Stimulated activated CD4-positive, alpha-beta T cell treated with anti-CD3 and anti-CD28 coated beads, TNF-alpha, amount 100 ng/mL, for 1 hour (primary cell): ENCODE data around the gene CACNA1E.

ENCODE experiments used
- DNase-seq, 3 donors: peaks; one replicate each; pipeline ENCODE4 v3.0.0-alpha.2; 2020; ENCODE audit warnings: low read depth in 3 of 3, low spot score in 1 of 3

The CACNA1E gene

DNA sequence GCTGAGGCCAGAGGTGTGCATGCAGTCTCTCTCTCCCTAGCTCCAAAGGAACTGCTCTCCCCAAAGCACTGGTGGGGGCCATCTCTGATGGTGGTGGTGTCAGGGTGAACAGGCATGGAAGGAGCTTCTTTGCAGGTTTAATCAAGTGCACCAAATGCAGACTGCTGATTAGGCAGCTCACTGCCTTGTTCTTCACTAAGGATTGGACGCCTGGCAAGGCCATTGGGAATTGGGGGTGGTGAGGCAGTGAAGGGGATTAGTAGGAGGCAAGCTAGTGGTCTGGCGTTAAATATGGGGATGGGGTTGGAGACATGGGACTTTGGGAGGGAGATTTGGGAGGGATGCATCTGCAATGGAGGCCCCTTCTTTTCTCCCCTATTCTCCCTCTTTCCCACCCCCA lies 1.5 kb downstream of the CACNA1E start:
- DNase-seq = no peak

DNA sequence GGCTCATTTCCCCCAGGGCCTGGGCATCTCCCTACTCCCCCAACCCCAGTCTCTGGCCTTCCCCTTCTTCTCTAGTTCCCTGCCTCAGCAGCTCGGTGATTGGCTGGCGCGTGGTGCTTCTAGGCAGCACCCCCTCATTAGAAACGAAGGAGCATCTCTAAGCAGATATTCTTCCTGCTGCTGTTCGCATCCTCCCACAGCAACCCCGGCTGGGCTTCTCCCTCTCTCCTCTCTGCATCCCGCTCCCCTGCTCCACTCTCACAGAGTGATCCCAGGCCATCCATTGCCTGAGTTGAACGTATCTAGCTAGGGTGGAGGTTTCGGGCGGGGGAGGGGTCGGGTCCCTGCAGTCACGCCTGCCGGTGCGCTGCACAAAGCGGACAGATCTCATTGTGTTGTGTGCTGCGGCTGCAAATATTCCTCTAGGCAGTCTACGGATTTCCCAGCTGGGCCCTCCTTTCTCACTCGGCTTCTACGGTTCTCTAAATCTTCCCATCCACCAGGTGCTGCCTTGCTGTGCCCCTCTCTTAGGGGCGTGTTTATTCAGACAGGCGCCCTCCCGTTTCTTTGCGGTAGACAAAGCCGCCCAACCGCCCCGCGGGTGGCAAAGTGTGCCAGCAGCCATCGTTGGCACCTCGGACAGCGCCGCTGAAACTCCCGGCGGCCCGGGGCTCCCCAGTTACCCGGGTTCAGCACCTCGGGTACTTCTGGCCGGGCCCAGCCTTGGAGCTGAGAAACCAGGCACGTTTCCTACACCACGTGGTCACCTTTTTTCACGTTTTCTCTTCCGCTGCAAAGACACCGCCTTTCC lies 2.2 kb downstream of the CACNA1E start:
- no peak for DNase-seq

DNA sequence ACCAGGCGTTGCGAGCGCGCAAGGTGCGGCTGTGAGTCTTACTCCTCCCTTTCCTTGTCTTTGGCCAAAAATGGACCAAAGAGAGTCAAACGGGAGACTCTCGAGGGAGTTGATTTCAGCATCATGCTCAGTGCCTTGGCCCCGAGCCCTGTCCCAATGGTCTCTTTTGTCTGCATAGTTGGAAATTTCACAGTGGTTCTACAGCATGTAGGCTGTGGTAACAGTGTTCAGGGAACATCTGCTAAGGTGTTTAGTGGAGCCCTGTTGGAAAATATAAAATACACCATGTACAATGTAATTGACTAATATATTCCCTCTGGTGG lies 2.7 kb downstream of the CACNA1E start:
- DNase-seq = no peak

DNA sequence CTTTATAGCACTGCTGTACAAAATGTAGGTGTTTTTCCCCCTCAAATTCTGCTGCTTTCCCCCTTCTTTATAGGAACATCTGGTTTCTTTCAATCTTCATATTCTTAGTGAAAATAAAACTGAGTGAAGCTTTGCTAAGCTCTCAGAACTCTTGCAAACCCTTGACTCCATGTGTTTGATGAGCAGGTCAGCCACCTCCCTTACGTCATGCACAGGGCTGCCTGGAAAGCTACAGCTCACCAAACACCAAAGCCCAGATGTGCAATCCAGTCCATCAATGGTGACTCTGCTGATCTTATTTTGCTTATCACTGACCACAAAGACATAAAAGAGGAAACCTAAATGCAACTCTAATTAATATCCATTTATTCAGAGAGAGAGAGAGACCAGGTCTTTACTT lies 5.5 kb downstream of the CACNA1E start:
- DNase-seq = no peak

DNA sequence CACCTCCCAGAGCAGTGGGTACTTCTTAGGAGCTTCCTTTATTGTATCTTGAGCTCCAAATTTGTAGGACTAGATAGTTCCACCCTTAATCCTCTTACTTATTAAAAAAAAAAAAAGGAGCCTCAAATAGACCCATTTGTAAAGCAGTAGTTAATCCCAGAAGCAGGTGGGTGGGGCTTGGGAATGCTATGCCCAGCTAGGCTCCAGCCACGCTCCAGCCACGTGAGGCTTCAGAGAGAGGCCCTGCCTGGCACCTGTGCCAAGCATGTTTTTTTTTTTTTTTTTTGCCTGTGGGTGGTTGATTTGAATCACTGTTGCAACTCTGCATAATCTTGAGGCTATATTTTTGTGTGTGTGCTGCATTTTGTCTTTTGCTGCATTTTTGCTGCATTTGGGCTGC lies 7.0 kb downstream of the CACNA1E start:
- DNase-seq = no peak

DNA sequence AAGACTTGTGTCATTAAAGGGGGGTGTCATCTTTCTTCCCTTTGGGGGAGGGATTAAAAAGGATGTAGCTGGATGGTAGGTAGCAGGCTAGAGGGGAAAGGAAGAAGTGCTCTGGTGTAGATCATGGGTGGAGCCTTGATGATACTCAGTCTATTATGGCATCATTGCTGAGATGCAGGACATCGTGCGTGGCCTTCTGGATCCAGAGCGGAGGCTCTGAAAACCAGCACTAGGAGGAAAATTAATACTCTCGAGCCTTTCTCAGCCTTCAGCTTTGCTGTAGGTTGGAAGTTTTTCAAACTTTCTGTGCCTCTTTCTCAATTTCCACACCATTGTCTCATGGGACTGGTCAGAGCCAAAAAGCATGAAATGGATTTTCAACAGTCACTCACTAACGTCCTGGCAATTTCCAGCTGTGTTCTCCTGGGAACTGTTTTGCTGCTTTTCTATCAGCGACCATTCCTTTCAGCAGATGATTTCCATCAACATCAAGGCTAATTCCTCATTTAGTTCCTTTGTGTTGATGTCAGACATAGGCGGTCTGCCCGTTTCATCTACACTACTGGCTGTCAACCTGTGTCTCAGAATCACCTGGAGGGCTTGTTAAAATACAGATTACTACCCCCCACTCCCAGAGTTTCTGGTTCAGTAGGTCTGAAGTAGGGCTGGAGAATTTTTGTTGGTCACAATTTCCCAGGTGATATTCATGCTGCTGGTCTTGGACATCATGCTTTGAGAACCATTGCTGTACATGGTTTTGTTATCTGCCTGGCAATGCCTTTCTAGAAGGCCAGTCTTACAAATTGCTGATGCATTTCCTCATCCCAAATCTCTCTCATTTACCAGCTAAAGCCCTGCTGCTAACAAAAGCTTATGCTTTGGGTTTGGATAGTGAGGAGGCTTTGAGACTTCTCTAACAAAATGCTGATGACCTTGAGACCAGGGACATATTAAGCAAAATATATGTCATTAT lies 7.7 kb downstream of the CACNA1E start:
- DNase-seq = no peak

DNA sequence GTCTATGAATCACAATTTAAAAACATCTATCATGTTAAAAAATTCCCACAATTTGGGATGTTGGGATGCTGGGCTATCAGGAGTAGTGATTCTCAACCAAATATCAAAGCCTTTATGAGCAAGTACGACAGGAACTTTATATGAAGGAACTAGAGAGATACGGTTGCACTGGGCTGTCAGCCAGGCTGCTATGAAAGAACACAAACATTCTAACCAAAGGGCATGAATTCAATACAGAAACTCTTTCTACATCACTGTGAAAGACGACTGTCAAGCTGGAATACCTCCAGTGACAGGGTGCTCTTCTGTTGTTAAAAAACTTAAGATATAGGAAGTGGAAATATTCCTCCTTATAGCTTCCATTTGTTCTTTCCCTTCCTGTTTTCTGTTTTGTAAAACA lies 9.8 kb downstream of the CACNA1E start:
- DNase-seq = no peak

DNA sequence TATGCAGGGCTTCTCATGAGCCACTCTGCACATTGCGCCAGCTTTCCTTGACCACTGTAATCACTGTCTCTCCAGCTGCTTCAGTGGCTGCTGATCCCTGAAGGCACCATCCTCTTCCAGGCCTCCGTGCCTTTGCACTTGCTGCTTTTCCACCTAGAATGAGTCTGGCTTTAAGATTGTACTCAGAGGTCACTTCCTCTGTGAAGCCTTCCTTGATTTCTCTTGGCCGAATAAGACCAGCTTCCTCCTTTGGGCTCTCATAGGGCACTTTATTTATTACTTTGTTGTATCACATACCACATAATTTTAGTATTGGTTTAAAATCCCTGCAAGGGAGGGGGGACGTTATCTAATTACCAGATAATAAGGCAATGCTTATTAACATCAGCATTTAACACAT lies 10.6 kb downstream of the CACNA1E start:
- DNase-seq = no peak

DNA sequence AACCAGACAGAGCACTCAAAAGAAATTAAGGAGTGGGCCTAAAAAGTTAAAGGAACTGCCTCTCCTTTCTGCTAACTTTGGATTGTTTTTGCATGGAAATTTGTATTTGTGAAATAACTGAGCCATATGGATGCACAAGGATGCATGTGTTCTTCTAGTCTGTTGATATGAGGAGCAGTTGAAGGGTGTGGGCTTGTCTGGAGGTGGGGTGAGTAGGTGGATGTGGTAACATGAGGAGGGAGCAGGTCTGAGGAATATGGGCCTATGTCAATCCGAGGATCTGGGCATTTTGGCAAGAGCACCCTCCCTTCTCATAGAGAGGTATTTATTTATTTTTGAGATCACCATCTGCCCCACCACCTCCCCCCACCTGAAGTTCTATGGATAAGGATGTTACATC lies 13.4 kb downstream of the CACNA1E start:
- no peak for DNase-seq

DNA sequence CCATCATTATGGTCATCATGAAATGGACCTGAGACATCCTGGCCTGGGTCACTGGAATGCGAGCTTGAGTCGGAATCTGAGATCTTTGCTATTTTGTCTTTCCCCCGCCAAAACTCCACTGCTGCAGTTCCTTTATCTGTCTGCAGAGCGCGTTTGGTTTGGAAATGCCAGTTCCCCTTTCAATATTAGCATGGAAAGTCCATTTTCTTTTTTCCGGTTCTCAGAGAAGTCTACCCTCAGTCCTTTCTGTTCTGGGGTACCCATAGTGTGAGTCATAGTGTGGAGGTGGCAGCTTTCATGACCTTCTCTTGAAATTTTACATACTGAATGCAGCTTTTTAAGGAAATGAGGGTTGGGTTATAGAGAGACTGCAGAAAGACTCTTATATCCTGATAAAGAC lies 14.6 kb downstream of the CACNA1E start:
- DNase-seq = no peak

DNA sequence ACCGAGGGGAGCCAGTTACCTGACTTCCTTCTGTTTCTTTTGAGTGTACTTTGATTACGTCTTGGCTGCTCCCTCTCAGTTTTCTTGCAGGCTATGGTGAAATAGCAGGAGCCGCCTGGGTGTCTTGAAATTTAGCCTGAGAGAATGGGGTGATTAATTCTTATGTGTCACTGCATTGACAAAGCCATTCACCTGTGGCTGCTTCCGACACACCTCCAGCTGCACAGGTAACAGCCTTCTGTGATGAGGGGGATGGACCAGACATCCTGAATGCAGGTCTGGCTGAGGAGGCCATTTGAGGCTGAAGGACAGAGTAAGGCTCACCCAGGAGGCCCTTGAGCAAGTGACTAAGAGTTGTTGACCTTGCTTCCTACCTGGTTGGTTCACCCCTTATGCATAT lies 16.5 kb downstream of the CACNA1E start:
- no peak for DNase-seq

DNA sequence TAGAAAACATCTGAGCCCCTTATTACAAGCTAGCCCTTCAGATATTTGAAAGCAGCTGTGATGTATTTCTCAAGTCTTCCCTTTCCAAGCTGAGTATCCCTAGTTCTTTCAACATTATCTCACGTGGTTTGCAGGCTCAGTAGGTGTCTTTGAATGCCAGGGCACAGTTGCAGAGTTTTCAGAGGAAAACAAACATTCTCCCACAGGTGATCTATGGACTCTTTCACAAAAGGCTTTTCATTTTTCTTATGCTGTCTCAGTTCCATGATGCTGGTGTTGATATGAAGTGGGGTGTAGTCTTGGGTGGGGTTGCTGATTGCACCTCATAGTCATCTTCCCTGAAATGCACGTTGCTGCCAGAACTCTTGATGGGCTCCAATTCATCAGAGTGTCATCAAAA lies 17.3 kb downstream of the CACNA1E start:
- DNase-seq = no peak

DNA sequence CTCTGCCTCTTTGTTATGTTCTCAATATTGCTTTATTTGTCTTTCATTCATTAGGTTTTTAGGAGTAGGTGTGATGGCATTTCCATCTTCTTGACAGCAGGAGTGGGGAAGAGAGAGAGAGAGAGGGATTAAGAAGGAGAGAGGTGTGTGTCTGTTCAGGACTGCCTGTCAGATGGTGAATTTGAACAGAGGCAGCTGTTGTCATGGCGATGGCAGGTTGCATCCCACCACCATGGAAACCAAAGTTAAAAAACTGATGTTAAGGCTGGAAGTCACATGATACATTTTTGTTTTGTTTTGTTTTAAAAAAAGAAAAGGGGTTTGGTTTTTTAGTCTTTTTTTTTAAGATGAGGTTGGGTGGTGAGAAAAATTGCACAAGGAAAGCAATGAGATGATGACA lies 18.3 kb downstream of the CACNA1E start:
- DNase-seq = no peak

DNA sequence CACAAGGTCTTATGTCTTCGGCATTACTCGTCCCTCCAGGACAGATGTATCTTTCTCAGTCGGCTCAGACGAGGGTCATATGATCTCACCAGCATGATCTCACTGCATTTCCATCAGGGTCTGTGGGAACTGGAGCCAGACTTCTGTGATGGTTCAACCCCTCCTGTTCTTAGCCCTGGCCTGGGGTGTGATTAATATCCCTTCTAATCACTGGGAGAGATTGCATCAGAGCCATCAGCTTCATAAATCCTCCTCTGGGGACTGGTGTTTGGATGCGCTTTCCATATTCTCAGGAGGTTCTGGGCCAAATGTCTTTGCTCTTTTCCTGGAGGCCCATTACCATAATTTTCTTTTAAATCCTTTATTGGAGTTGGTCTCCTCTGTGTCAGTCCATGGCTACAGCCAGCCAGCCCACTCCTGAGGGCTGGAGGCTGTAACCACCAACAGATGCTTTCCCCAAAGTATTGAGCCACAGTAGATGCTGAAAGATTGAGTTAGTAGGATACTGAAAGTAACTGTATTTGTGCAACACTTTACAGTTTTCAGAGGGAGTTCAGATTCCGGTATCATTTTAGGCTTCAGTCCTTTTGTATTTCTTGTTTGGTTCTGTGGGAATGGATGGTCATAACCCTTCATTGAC lies 20.0 kb downstream of the CACNA1E start:
- DNase-seq = no peak

DNA sequence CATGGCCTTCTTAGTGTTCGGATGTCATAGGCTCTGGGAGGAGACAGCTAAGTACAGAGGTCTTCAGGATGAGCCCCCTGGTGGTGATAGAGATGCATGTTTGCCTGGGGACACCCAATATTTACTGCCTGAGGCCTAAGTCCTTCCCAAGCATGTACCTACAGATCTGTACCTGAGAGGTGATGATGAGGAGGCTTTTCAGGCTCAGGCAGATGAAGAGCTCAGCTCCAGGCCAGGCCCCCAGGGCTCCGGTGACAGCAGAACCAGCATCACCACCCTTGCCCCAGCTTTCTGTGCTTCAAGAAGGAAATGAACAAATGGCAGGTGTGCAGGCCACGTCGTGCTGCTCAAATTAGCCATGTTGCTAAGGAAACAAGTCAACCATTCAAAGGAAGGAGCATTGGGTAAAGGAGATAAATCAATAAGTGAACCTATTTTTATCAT lies 21.1 kb downstream of the CACNA1E start:
- no peak for DNase-seq

DNA sequence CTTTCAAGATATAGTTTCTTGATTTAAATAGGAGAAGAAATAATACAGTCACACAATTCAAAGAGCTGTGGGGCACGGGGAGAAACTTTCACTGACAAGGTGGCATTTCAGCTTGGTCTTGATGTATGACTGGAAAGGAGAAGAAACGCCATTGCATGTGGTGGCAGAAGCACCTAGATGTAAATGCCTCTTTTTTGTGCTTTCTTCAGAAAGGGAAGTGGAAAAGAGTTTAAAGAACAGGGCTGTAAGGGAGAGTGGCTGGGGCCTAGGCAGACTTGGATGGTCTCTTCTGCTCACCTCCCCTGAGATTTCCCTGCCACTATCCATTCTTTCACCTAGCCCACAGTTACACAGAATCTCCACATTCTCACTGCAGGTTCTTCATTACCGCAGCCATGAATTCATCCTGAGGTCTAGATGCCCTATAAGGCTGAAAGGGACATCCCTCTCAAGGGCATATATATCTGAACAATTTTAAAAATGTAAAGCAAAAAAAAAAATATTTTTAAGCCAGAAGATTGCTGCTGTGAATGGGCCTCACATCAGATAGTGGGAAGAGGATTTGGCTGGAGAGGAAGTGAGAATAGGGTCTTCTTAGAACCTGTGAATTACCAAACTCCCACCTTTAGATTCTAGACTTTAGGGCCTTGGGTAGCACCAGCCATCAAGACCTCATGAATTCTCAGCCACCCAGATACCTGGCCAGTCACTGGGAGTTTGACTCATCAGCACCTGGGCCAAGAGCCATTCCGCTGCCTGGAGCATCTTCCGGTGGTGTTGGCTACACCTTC lies 23.4 kb downstream of the CACNA1E start:
- no peak for DNase-seq

DNA sequence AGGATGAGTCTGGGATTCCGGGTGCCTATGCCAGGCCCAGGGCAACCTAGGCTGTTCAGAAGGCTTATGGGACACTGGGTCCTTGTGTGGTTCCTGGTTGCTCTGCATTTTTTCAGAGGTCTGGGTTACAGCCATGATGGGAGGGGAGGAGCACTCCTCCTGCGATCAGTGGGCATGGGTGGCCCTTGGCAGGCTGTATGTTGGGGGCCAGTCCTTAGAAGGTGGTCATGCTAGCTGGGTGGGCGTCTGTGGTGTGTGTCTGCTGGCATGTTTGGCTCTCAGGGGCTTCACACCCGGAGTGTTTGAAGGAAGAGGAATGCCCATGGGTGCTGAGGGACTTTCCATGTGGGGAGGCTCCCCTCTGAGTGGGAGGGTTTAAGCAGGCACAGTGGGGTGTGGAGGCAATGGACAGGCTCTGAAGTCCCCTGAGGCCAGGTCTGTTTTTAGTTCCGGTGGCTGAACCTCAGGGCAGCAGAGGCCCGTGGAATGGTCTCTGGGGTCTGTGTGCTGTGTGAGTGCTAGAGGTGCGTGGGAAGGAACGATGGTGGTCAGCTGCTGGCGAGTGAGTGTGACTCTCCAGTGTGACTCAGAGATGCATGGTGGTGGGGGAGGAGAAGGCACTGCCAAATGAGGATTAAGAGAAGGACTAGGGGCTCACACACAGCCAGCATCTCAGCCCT lies 25.3 kb downstream of the CACNA1E start:
- no peak for DNase-seq

DNA sequence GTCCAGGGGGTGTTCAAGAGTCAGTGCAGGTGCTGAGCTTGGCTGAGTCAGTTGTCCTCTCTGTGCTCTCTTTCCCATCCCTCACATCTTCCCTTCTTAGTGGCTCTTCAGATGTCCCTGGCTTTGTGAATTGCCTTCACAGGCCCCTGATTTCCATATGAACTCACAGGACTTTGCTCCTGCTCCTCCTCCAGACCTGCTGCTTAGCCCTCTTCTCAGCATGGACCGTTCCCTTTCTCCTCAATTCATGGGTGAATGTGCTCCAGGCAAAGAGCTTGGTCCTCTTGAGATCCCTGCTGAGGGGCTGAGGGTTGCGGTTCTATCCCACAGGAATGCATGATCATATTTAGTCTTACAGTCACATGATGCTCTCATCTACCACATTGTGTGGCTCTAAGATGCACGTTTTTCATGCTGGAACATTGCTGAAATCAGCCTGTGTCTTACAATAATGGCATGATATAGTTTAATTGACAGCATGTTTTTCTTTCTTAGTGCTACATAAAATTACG lies 30.5 kb downstream of the CACNA1E start:
- DNase-seq = no peak

DNA sequence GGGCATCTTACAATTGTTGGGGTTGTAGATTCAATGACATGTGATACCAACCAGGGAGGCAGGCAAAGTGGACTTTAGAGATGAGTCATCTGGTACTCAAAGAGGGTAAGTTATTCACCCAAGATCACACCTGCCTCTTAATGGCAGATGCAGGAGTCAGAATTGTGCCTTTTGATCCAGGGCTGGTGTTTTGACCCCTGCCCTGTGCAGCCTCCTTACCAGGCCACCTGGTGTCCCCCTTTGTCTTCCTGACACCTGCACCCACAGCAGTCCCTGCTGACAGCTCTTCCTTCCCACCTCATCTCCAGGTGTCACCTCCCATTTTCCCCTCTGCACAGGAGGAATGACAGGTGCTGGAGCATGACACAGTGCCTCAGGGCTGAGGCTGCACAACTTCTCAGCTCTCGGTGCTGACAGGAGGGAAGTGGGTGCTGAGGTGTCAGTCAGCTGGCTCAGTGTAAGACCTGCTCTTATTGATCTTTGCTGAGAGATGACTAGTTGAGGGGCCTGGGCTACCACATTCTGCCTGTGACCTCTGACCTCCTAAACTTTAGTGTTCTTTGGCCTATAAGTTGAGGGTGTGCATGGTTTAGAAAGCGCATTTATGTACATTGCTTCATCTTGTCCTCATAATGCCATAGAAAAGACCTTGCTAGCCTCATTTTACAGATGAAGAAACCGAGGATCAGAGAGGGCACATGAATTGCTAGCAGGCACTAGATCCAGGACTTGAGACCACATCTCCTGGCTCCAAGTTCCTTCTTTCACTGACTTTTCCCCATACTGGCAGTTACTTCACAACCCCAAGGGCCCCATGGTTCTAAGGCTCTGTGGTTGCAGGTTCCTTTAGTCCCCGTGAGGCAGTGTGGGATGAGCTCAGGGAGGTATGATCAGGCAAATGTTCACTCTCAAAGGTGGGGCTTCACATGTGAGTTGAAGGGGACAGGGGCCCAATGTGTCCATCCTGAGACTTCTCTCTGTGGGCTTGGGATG lies 31.3 kb downstream of the CACNA1E start:
- no peak for DNase-seq
